ENCODE results near the gene TMEM63A. TPM values are rescaled to one million over a fixed set of nuclear protein-coding genes. Genes with fewer than 3 reads are reported as not detected.

TMEM63A gene
- polyA plus RNA-seq, 1 experiment, result 41.8 TPM

DNA sequence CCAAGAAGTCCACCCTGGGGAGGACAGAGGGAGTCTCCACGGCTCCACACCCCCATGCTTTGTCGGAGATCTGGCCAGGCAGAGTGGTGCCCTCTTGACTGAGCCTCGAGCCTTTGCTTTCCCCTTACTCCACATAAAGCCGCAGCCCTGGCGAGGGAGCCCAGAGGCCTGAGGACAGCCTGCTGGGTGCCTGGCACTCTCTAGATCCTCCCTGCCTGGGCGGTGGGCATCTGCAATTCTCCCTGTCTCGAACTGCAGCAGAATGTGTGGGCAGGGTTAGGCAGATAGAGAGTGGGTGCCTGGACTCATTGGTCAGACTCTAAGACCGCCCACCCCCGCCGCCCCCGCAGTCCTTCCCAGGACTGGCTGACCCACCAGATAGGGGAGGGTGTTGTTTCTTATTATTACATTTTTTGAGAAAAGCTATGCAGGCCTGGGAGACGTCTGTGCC is 58.3 kb downstream of the TMEM63A start:
- CTCF ChIA-PET, result no interaction called here
- POLR2A ChIA-PET, result no interaction called here

DNA sequence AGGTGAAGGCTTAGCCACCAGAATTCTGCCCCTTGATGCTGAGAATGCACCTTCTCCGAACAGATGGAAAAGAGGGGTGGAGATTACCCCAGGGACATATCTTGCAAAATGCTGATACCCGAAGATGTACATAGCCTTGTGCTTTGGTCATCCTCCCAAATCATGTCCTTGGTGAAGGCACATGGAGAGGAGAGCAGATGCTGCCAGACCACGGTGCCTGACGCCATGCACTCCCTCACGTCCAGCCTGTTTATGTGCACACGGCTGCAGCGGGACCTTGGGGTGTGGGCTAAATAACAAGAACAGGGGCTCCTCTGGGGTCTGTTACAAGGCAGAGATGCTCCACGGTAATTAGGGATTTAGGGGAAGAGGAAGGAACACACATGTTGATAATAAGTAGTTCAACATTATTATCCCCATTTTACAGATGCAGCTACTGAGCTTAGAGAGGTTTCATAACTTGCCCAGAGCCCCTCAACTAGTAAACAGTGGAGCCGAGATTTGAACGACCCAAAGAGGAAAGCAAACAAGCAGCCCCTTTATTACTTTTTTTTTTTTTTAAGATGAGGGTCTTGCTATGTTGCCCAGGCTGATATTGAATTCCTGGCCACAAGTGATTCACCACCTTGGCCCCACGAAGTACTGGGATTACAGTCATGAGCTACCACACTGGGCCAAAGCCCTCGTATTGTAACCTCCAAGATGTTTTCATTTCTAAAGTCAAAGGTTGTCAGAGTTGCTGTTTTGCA is 59.4 kb downstream of the TMEM63A start:
- Histone ChIP-seq H3K4me3 (ENCODE audit: low read depth, low read length) (no peak overlapping the region), H3K36me3 (ENCODE audit: control insufficient read depth, insufficient read depth, low read length) (0 out of 2 replicates have a peak, but pooled peaks cover 2% of the 10 kb centered on the region), H3K27me3 (ENCODE audit: control insufficient read depth, insufficient read depth, low read length) (no peaks in the 10 kb centered on the region)
- DNase-seq (ENCODE audit: low read depth), result no peak
- POLR2A ChIA-PET, result no interaction called here
- TF ChIP-seq, protein P1, sequence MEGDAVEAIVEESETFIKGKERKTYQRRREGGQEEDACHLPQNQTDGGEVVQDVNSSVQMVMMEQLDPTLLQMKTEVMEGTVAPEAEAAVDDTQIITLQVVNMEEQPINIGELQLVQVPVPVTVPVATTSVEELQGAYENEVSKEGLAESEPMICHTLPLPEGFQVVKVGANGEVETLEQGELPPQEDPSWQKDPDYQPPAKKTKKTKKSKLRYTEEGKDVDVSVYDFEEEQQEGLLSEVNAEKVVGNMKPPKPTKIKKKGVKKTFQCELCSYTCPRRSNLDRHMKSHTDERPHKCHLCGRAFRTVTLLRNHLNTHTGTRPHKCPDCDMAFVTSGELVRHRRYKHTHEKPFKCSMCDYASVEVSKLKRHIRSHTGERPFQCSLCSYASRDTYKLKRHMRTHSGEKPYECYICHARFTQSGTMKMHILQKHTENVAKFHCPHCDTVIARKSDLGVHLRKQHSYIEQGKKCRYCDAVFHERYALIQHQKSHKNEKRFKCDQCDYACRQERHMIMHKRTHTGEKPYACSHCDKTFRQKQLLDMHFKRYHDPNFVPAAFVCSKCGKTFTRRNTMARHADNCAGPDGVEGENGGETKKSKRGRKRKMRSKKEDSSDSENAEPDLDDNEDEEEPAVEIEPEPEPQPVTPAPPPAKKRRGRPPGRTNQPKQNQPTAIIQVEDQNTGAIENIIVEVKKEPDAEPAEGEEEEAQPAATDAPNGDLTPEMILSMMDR (IDR thresholded peaks at IDR 0.05; ENCODE audit: insufficient read depth, low read depth, low read length), result no peak
- CTCF ChIA-PET, result interaction anchor here (0.6 to 1.5 kb wide), 3 partner anchors 39 to 348 kb away, joined by 3 to 4 read pairs (median 3); no protein-coding TSS in a partner anchor

More for the DNA sequence above, 58.3 kb downstream of the TMEM63A start:
- no peaks in the 10 kb centered on the region for H3K27me3 ChIP-seq (ENCODE audit: control insufficient read depth, insufficient read depth, low read length)
- H3K36me3 ChIP-seq (ENCODE audit: control insufficient read depth, insufficient read depth, low read length), result 0 out of 2 replicates have a peak, but pooled peaks cover 2% of the 10 kb centered on the region
- TF ChIP-seq, protein P1 (IDR thresholded peaks at IDR 0.05; ENCODE audit: insufficient read depth, low read depth, low read length), result no peak
- no peak overlapping the region for H3K4me3 ChIP-seq (ENCODE audit: low read depth, low read length)
- no peak for DNase-seq (ENCODE audit: low read depth)

DNA sequence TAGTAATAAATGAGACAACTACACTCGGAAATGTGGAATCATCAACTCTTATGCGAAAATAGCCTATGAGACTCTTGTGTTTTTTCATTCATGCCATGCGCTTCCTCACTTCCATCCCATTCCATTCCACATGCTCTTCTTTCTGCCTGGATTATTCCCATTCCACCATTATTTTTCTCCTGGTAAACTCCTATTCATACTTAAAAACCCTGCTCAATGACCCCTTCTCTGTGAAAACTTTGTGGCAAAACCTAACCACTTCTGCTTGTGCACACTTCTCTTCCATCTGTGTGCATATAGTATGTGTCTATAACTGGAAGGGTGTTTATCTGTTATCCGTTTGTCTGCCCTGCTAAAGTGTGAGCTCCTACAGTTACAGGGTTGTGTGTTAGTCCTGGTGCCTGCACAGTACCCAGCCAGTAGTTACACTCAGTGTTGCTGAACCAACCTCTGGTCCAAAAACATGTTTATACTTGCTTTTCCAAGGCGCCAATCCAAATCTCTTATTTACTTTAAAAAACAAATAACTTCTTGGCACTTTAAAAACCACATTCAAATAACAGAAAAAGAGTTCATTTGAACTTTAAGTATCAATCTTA is 61.6 kb downstream of the TMEM63A start:
- Histone ChIP-seq H3K27me3 (ENCODE audit: control insufficient read depth, insufficient read depth, low read length) (no peaks in the 10 kb centered on the region), H3K4me3 (ENCODE audit: low read depth, low read length) (no peak overlapping the region), H3K36me3 (ENCODE audit: control insufficient read depth, insufficient read depth, low read length) (0 out of 2 replicates have a peak, but pooled peaks cover 2% of the 10 kb centered on the region)
- ChIA-PET POLR2A (no interaction called here), CTCF (no interaction called here)
- TF ChIP-seq, protein P1 (IDR thresholded peaks at IDR 0.05; ENCODE audit: insufficient read depth, low read depth, low read length), result no peak
- DNase-seq (ENCODE audit: low read depth), result no peak

DNA sequence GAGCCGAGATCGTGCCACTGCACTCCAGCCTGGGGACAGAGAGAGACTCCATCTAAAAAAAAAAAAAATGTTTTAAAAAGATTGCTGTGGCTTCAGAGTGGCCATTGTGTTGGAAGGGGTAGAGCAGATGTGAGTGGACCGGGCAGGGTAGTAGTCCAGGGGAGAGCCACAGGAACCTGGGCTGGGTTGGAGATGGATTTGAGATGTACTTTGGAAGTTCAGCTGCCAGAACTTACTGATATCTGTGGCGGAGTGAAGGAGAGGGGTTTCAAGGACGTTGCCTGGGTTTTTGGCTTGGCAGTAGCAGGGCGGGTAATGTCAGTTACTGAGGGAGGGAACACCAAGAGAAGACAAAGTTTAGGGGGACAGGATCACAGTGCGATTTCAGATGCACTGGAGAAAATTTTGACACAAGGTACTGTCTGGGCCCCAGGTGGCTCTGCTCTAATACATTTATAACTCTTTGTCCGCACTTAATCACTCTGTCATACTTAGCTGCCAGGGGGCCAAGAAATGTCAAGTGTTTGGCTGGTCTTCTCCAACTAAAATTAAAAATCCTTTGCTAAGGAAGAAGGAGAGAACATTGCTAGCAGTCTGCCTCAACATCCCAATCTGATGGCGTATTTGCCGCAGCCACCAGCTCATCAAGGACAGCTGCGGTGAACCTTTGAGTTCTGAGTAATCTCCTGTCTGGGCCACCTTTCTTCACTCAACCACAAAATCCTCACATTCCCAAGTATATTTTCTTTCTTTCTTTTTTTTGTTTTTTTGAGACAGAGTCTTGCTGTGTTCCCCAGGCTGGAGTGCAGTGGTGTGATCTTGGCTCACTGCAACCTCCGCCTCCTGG is 62.6 kb downstream of the TMEM63A start:
- POLR2A ChIA-PET, result no interaction called here
- 0 out of 2 replicates have a peak, but pooled peaks cover 2% of the 10 kb centered on the region for H3K36me3 ChIP-seq (ENCODE audit: control insufficient read depth, insufficient read depth, low read length)
- CTCF ChIA-PET, result no interaction called here
- TF ChIP-seq, protein P1 (IDR thresholded peaks at IDR 0.05; ENCODE audit: insufficient read depth, low read depth, low read length), result no peak
- no peak overlapping the region for H3K4me3 ChIP-seq (ENCODE audit: low read depth, low read length)
- no peaks in the 10 kb centered on the region for H3K27me3 ChIP-seq (ENCODE audit: control insufficient read depth, insufficient read depth, low read length)
- no peak for DNase-seq (ENCODE audit: low read depth)
